OCI-LY7 (cell line): ENCODE measurements around the gene KRTAP10-10.

Experiments used
- CTCF ChIP-seq: fragments of 200-600 bp; sonication (generic); conservative IDR thresholded peaks from 2 replicates; pipeline ENCODE4 v1.5.1; 2014; ENCODE audit warnings: mild to moderate bottlenecking, antibody characterized with exemption, low read length, moderate library complexity, mixed read lengths
- EZH2phosphoT487 ChIP-seq: fragments of 200-600 bp; sonication (generic); IDR thresholded peaks from 2 replicates; pipeline ENCODE4 v1.6.1; 2018; ENCODE audit warnings: low read depth, borderline replicate concordance, mild to moderate bottlenecking, mixed run types, antibody characterized with exemption, low read length, moderate library complexity, mixed read lengths

GRCh38 chr21:44617071-44617501 is 20.1 kb upstream of the KRTAP10-10 start:
- TF ChIP-seq CTCF (no peak), EZH2phosphoT487 (no peak)
